Hepatocyte (in vitro differentiated cells): ENCODE results near the gene PEX11A. TPM values are rescaled to one million over a fixed set of nuclear protein-coding genes. Genes with fewer than 3 reads are reported as not detected.
A peak's percentile ranks its signal among the peaks of the same experiment; 100 is the strongest.
"Not testable (repeated sequence)": the region's sequence is repeated elsewhere in the genome, so short reads cannot be mapped to it uniquely, and the experiment has no call there.

ENCODE experiments used
- DNase-seq: peaks from one replicate; pipeline ENCODE4 v3.0.0-alpha.2; 2016; ENCODE audit warnings: low spot score
- H2AFZ ChIP-seq: fragments of 200-600 bp; sonication (generic); 2 replicates; pipeline ENCODE4 v1.6.0; 2016; ENCODE audit warnings: antibody characterized with exemption, mild to moderate bottlenecking
- H3K27ac ChIP-seq: fragments of 200-600 bp; sonication (generic); 2 replicates; pipeline ENCODE4 v1.5.1; 2016; ENCODE audit warnings: mild to moderate bottlenecking
- H3K27me3 ChIP-seq: fragments of 200-600 bp; sonication (generic); 2 replicates; pipeline ENCODE4 v1.6.1; 2016
- H3K36me3 ChIP-seq: fragments of 200-600 bp; sonication (generic); replicated peaks from 2 replicates; pipeline ENCODE4 v1.5.1; 2016; ENCODE audit warnings: low read depth; ENCODE audit not compliant: insufficient read depth
- H3K4me1 ChIP-seq: fragments of 200-600 bp; sonication (generic); 2 replicates; pipeline ENCODE4 v1.5.1; 2016; ENCODE audit warnings: mild to moderate bottlenecking, moderate library complexity; ENCODE audit not compliant: insufficient read depth
- H3K4me2 ChIP-seq: fragments of 200-600 bp; sonication (generic); 2 replicates; pipeline ENCODE4 v1.6.0; 2016
- H3K4me3 ChIP-seq: fragments of 200-600 bp; sonication (generic); 2 replicates; pipeline ENCODE4 v1.5.1; 2016; ENCODE audit warnings: mild to moderate bottlenecking
- H3K79me2 ChIP-seq: fragments of 200-600 bp; sonication (generic); 2 replicates; pipeline ENCODE4 v1.6.0; 2017; ENCODE audit warnings: mild to moderate bottlenecking
- H3K9me2 ChIP-seq: fragments of 200-600 bp; sonication (generic); replicated peaks from 2 replicates; pipeline ENCODE4 v1.6.0; 2017; ENCODE audit warnings: mild to moderate bottlenecking; ENCODE audit not compliant: insufficient read depth
- H3K9me3 ChIP-seq: fragments of 200-600 bp; sonication (generic); 2 replicates; pipeline ENCODE4 v1.5.1; 2016; ENCODE audit warnings: low read depth, mild to moderate bottlenecking
- H4K20me1 ChIP-seq: fragments of 200-600 bp; sonication (generic); 2 replicates; pipeline ENCODE4 v1.6.0; 2016; ENCODE audit warnings: mild to moderate bottlenecking; ENCODE audit not compliant: insufficient read depth, poor library complexity, severe bottlenecking
- EZH2 ChIP-seq: fragments of 200-600 bp; sonication (generic); IDR thresholded peaks from 2 replicates; pipeline ENCODE4 v1.6.1; 2016; ENCODE audit warnings: antibody characterized with exemption, mild to moderate bottlenecking, borderline replicate concordance
- EZH2phosphoT487 ChIP-seq: fragments of 200-600 bp; sonication (generic); IDR thresholded peaks from one replicate; pipeline ENCODE4 v1.6.1; 2018; ENCODE audit warnings: antibody characterized with exemption, mild to moderate bottlenecking, low read depth, moderate library complexity; ENCODE audit not compliant: unreplicated experiment, severe bottlenecking
- WGBS: methylation state at CpG from one replicate; pipeline ENCODE4 v1.1.6; 2016; ENCODE audit warnings: low lambda C conversion rate; ENCODE audit errors: missing lambda C conversion rate; 5-methylcytosine and 5-hydroxymethylcytosine counted together
- polyA plus RNA-seq: library from polyadenylated mRNA; unstranded; fragments of >200 nt; fragmentation: Nextera tagmentation; extraction: Ambion mirVana; gene quantifications from 2 replicates; pipeline ENCODE4 v1.2.1, GENCODE V29; 2016
- total RNA-seq: library from RNA; depleted of rRNA; stranded (reverse); fragments of >200 nt; gene quantifications from 2 replicates; pipeline ENCODE4 v1.2.3, GENCODE V29; 2014
- TF ChIP-seq, protein P1 (sequence below): fragments of 200-600 bp; sonication (generic); IDR thresholded peaks from 2 replicates; pipeline ENCODE4 v1.5.1; 2016; ENCODE audit warnings: antibody characterized with exemption, mild to moderate bottlenecking; ENCODE audit not compliant: poor library complexity

The PEX11A gene
- total and polyA plus RNA-seq, 2 experiments from 2014 or later = 10.0 to 10.7 TPM

DNA sequence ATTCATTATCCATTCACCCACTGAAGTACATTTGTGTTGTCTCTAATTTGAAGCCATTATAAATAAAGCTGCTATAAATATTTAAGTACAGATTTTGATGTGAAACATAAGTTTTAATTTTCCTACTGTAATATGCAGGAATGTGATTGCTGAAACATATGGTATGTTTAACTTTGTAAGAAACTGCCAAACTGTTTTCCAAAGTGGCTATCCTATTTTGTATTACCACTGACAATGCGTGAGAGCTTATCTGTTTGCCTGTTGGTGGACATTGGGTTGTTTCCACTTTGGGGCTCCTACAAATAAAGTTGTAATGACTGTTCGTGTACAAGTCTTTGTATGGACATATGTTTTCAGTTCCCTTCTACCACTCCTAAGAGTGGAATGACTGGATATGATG lies 2.5 kb upstream of the PEX11A start:
- 70% methylated on average over 2 of the region's 2 CpGs for WGBS
- peaks cover 11% of the 10 kb centered on the region for H3K79me2 ChIP-seq
- no peaks in the 10 kb centered on the region for H3K9me2 ChIP-seq
- TF ChIP-seq, protein P1, sequence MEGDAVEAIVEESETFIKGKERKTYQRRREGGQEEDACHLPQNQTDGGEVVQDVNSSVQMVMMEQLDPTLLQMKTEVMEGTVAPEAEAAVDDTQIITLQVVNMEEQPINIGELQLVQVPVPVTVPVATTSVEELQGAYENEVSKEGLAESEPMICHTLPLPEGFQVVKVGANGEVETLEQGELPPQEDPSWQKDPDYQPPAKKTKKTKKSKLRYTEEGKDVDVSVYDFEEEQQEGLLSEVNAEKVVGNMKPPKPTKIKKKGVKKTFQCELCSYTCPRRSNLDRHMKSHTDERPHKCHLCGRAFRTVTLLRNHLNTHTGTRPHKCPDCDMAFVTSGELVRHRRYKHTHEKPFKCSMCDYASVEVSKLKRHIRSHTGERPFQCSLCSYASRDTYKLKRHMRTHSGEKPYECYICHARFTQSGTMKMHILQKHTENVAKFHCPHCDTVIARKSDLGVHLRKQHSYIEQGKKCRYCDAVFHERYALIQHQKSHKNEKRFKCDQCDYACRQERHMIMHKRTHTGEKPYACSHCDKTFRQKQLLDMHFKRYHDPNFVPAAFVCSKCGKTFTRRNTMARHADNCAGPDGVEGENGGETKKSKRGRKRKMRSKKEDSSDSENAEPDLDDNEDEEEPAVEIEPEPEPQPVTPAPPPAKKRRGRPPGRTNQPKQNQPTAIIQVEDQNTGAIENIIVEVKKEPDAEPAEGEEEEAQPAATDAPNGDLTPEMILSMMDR = no peak
- no peak for TF ChIP-seq EZH2phosphoT487
- TF ChIP-seq EZH2 = no peak
- H3K4me3 ChIP-seq = no peak overlapping the region
- H4K20me1 ChIP-seq = no peaks in the 10 kb centered on the region
- no peak overlapping the region for H3K4me2 ChIP-seq
- H3K27ac ChIP-seq = no peak overlapping the region
- no peak for DNase-seq
- no peaks in the 10 kb centered on the region for H3K9me3 ChIP-seq
- no peaks in the 10 kb centered on the region for H3K27me3 ChIP-seq
- H3K4me1 ChIP-seq = peaks cover 7% of the 10 kb centered on the region
- no peaks in the 10 kb centered on the region for H3K36me3 ChIP-seq
- H2AFZ ChIP-seq = no peak overlapping the region

DNA sequence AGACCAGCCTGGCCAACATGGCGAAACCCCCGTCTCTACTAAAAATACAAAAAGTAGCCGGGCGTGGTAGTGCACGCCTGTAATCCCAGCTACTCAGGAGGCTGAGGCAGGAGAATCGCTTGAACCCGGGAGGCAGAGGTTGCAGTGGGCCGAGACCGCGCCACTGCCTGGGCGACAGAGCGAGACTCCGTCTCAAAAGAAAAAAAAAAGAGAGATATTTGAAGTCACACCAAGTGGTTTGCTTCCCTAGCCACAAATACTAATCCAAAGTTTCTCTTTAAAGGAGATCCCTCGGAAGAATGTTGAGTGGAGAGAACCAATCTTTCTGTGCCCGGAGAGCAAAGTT lies 651 bp downstream of the PEX11A start:
- Histone ChIP-seq H3K79me2 (peaks cover 11% of the 10 kb centered on the region), H3K4me3 (peak overlapping the region; percentile 59), H3K27ac (peak overlapping the region; percentile 35), H3K4me2 (peak overlapping the region; percentile 93), H2AFZ (peak overlapping the region; percentile 100)
- H3K9me2 ChIP-seq, H3K4me1 ChIP-seq, H3K9me3 ChIP-seq, H4K20me1 ChIP-seq, H3K27me3 ChIP-seq, H3K36me3 ChIP-seq, DNase-seq: not testable (repeated sequence)
- 74% methylated on average over 15 of the region's 15 CpGs for WGBS

DNA sequence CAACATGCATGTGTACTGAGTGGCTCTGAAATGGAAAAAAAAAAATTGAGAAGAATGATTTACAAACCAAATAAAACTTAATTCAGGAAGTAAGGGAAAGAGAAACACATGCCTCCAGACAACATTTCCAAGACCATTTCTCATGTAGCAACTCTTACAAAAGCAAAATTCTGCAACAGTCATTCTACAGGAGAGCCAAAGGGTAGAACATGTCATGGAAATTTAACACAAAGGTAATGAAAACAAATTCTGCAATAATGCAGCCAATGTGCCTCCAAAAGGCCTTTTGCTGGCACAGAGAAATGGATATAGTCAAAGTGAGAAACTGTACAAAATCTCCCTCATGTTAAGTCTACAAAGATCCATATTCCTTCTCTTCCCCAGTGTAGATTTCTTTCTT lies 4.0 kb downstream of the PEX11A start:
- H3K4me1 ChIP-seq = peaks cover 7% of the 10 kb centered on the region
- no peak overlapping the region for H3K4me3 ChIP-seq
- no peak overlapping the region for H3K4me2 ChIP-seq
- H3K27ac ChIP-seq = no peak overlapping the region
- no peaks in the 10 kb centered on the region for H3K9me2 ChIP-seq
- H4K20me1 ChIP-seq = no peaks in the 10 kb centered on the region
- peaks cover 11% of the 10 kb centered on the region for H3K79me2 ChIP-seq
- H3K36me3 ChIP-seq = no peaks in the 10 kb centered on the region
- no peak for DNase-seq
- TF ChIP-seq EZH2phosphoT487 = no peak
- TF ChIP-seq, protein P1 = no peak
- TF ChIP-seq EZH2 = no peak
- H3K9me3 ChIP-seq = no peaks in the 10 kb centered on the region
- no peaks in the 10 kb centered on the region for H3K27me3 ChIP-seq
- H2AFZ ChIP-seq = no peak overlapping the region

DNA sequence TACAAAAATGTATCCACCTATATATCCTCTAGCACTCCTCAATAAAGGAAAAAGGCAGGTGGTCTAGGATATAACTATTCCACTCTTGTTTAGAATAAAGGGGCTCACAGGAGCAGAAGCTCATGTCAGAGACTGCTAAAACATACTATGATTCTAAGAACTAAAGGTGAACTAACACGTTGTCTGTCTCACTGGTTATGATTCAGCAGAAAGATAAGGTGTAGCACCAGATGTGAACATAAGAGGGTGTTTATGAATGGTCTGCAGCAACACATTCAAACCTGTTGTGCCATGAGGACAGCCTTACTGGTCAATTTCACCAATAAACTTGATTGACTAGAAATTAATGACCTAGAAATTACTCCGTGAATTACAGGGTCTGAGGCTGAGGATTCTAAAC lies 4.6 kb downstream of the PEX11A start:
- no peaks in the 10 kb centered on the region for H3K36me3 ChIP-seq
- H2AFZ ChIP-seq = no peak overlapping the region
- no peaks in the 10 kb centered on the region for H3K9me2 ChIP-seq
- no peaks in the 10 kb centered on the region for H3K27me3 ChIP-seq
- H3K27ac ChIP-seq = no peak overlapping the region
- H3K4me3 ChIP-seq = no peak overlapping the region
- peaks cover 7% of the 10 kb centered on the region for H3K4me1 ChIP-seq
- no peaks in the 10 kb centered on the region for H3K9me3 ChIP-seq
- no peak for DNase-seq
- TF ChIP-seq EZH2phosphoT487 = no peak
- peaks cover 11% of the 10 kb centered on the region for H3K79me2 ChIP-seq
- no peaks in the 10 kb centered on the region for H4K20me1 ChIP-seq
- WGBS = 86% methylated on average over 2 of the region's 2 CpGs
- H3K4me2 ChIP-seq = no peak overlapping the region

DNA sequence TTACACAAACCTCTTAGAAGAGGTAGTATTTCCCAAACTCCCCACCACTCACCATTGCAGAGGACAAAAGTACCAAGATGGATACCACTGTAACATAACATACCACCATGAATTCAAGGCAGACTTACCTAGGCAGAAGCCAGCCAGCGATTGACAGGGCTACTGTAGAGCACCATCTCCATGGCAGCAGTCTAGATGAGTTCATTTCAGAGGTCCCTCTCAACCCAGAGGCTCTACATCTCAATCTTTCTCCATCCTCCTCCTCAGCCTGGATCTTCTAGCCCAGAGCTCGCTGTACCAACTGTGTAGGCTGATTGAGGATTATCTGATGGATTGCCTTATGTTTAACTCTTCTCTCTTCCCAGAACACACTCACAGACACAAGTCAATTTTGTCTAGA lies 9.4 kb downstream of the PEX11A start:
- DNase-seq = no peak
- peak overlapping the region; percentile 51 for H3K27ac ChIP-seq
- no peak overlapping the region for H2AFZ ChIP-seq
- H3K36me3 ChIP-seq = no peaks in the 10 kb centered on the region
- H3K4me1 ChIP-seq = no peaks in the 10 kb centered on the region
- TF ChIP-seq, protein P1 = no peak
- no peak for TF ChIP-seq EZH2phosphoT487
- no peak for TF ChIP-seq EZH2
- H3K9me2 ChIP-seq = no peaks in the 10 kb centered on the region
- H3K9me3 ChIP-seq = no peaks in the 10 kb centered on the region
- H4K20me1 ChIP-seq = no peaks in the 10 kb centered on the region
- no peaks in the 10 kb centered on the region for H3K79me2 ChIP-seq
- no peak overlapping the region for H3K4me3 ChIP-seq
- H3K4me2 ChIP-seq = no peak overlapping the region
- WGBS = 90% methylated on average over 2 of the region's 2 CpGs
- H3K27me3 ChIP-seq = no peaks in the 10 kb centered on the region
